SK-N-SH (cell line): ENCODE measurements around the gene PSMD2. TPM values are rescaled to one million over a fixed set of nuclear protein-coding genes. Genes with fewer than 3 reads are reported as not detected.

Experiments used
- CTCF ChIA-PET: fragments of 300-600, 350-600 bp; formaldehyde crosslinking; extraction: SDS; loops from one replicate; lab custom pipeline; 2021; lab: Yijun Ruan, JAX
- POLR2A ChIA-PET: fragments of 350-600 bp; sonication (Branson Sonifier 250); formaldehyde crosslinking; extraction: SDS; loops from one replicate; lab custom pipeline; 2020; ENCODE audit warnings: antibody characterized with exemption, inconsistent platforms; lab: Yijun Ruan, JAX
- DNase-seq: peaks from one replicate; pipeline ENCODE4 v3.0.0; 2012
- H2AFZ ChIP-seq: fragments of 200-600 bp; sonication (generic); 2 replicates; pipeline ENCODE4 v1.8.1; 2016; ENCODE audit warnings: antibody characterized with exemption, mild to moderate bottlenecking, low read depth
- H3F3A ChIP-seq: fragments of 200-600 bp; sonication (generic); replicated peaks from 2 replicates; pipeline ENCODE3; 2016; ENCODE audit warnings: antibody characterized with exemption, mild to moderate bottlenecking; ENCODE audit not compliant: insufficient read depth
- H3K27ac ChIP-seq, 2 experiments: fragments of 200-500 bp in 1 of 2; fragments of 200-600 bp in 1 of 2; sonication (Bioruptor generic) in 1 of 2; sonication (generic), shearing (Covaris generic) in 1 of 2; 2 replicates each; pipeline versions ENCODE4 v1.5.1 to v1.6.1; 2014 to 2016; ENCODE audit warnings: low read depth in 2 of 2, inconsistent platforms in 1 of 2, low read length in 1 of 2, mild to moderate bottlenecking in 1 of 2, mixed read lengths in 1 of 2
- H3K27me3 ChIP-seq: fragments of 200-600 bp; sonication (generic), shearing (Covaris generic); 2 replicates; pipeline ENCODE4 v1.6.1; 2016; ENCODE audit warnings: mixed run types; ENCODE audit not compliant: insufficient read depth
- H3K36me3 ChIP-seq, 2 experiments: fragments of 200-500 bp in 1 of 2; fragments of 200-600 bp in 1 of 2; sonication (Bioruptor generic) in 1 of 2; sonication (generic) in 1 of 2; replicated peaks in 1 of 2; 2 replicates each; pipeline versions ENCODE3 to v1.5.1; 2014 to 2016; ENCODE audit warnings: low read length in 1 of 2, mild to moderate bottlenecking in 1 of 2; ENCODE audit not compliant: insufficient read depth in 2 of 2, control insufficient read depth in 1 of 2
- H3K4me1 ChIP-seq, 2 experiments: fragments of 200-500 bp in 1 of 2; fragments of 200-600 bp in 1 of 2; sonication (Bioruptor generic) in 1 of 2; sonication (generic), shearing (Covaris generic) in 1 of 2; 2 replicates each; pipeline versions ENCODE4 v1.5.1 to v1.6.1; 2014 to 2016; ENCODE audit warnings: low read depth in 1 of 2, low read length in 1 of 2, mixed run types in 1 of 2; ENCODE audit not compliant: insufficient read depth in 2 of 2, control insufficient read depth in 1 of 2
- H3K4me2 ChIP-seq: fragments of 200-600 bp; sonication (generic), shearing (Covaris generic); 2 replicates; pipeline ENCODE4 v1.6.1; 2017; ENCODE audit warnings: mixed run types
- H3K4me3 ChIP-seq, 2 experiments: fragments of 200-500 bp in 1 of 2; fragments of 200-600 bp in 1 of 2; sonication (Bioruptor generic) in 1 of 2; sonication (generic), shearing (Covaris generic) in 1 of 2; 2 replicates each; pipeline versions ENCODE4 v1.5.1 to v1.8.1; 2014 to 2016; ENCODE audit warnings: low read depth in 2 of 2, inconsistent platforms in 1 of 2, low read length in 1 of 2, mild to moderate bottlenecking in 1 of 2, mixed read lengths in 1 of 2, moderate library complexity in 1 of 2
- H3K79me2 ChIP-seq: fragments of 200-600 bp; sonication (generic); 2 replicates; pipeline ENCODE4 v1.8.1; 2017; ENCODE audit warnings: mild to moderate bottlenecking; ENCODE audit not compliant: insufficient read depth
- H3K9ac ChIP-seq: fragments of 200-600 bp; sonication (generic); 2 replicates; pipeline ENCODE4 v1.6.1; 2017; ENCODE audit warnings: mixed run types
- H3K9me2 ChIP-seq: fragments of 200-600 bp; sonication (generic); 2 replicates; pipeline ENCODE4 v1.6.1; 2017; ENCODE audit warnings: mixed run types
- H3K9me3 ChIP-seq: fragments of 200-600 bp; sonication (generic); 2 replicates; pipeline ENCODE4 v1.6.1; 2017; ENCODE audit warnings: mixed run types, mild to moderate bottlenecking, moderate library complexity
- H4K20me1 ChIP-seq: fragments of 200-600 bp; sonication (generic); 2 replicates; pipeline ENCODE4 v1.6.1; 2017; ENCODE audit warnings: mild to moderate bottlenecking, mixed run types; ENCODE audit not compliant: insufficient read depth
- ELF1 ChIP-seq: IDR thresholded peaks from 2 replicates; pipeline ENCODE4 v1.4.0; 2012
- FOSL2 ChIP-seq: IDR thresholded peaks from 2 replicates; pipeline ENCODE4 v1.4.0; 2012; ENCODE audit warnings: low read depth, mild to moderate bottlenecking, moderate library complexity, borderline replicate concordance
- RXRA ChIP-seq: IDR thresholded peaks from 2 replicates; pipeline ENCODE4 v1.4.0; 2012; ENCODE audit warnings: low read depth, mild to moderate bottlenecking, borderline replicate concordance
- TAF1 ChIP-seq: IDR thresholded peaks from 2 replicates; pipeline ENCODE4 v1.6.1; 2012; ENCODE audit warnings: low read depth, mild to moderate bottlenecking, low read length, moderate library complexity, borderline replicate concordance
- WGBS: methylation state at CpG from one replicate; pipeline ENCODE4 v1.1.6; 2017; ENCODE audit warnings: low lambda C conversion rate; 5-methylcytosine and 5-hydroxymethylcytosine counted together
- polyA plus RNA-seq, 3 experiments: library from polyadenylated mRNA; depleted of rRNA; stranded (reverse); fragments of >200 nt; gene quantifications; 2 replicates each; pipeline ENCODE4 v1.2.3, GENCODE V29; 2012
- TF ChIP-seq, protein P1 (sequence below): IDR thresholded peaks from 2 replicates; pipeline ENCODE4 v1.4.0; 2012; ENCODE audit warnings: low read depth, borderline replicate concordance
- TF ChIP-seq, protein P2 (sequence below): IDR thresholded peaks from 2 replicates; pipeline ENCODE4; 2012
- TF ChIP-seq, protein P3 (sequence below): fragments of 200-600 bp; sonication (generic); IDR thresholded peaks from 2 replicates; pipeline ENCODE4 v1.6.1; 2017; ENCODE audit warnings: antibody characterized with exemption, mild to moderate bottlenecking, moderate library complexity
- TF ChIP-seq, protein P4 (sequence below): IDR thresholded peaks from 2 replicates; pipeline ENCODE4 v1.4.0; 2012; ENCODE audit warnings: low read depth, borderline replicate concordance

PSMD2 gene
- polyA plus RNA-seq, 1 of the 3 experiments (the other 2 are of a cell fraction): 328 TPM

DNA sequence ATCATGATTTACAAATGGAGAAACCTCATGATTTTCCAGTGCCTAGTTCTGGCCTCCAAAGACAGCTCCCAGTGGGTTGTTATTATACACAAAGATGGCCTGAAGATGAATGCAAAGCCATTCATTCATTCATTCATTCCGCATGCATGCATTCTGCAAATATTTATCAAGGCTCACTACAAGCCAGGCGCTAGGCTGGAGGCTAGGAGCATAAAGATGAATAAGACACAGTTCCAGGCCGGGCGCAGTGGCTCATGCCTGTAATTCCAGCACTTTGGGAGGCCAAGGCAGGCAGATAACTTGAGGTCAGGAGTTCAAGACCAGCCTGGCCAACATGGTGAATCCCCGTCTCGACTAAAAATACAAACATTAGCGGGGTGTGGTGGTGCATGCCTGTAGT is 2.4 kb upstream of the PSMD2 start:
- Histone ChIP-seq H3K4me1 (peaks cover 9 to 10% of the 10 kb centered on the region in 2 experiments; a peak in 3 of 4 replicates), H3K4me2 (no peak overlapping the region), H3K9me2 (no peaks in the 10 kb centered on the region), H3K27me3 (no peaks in the 10 kb centered on the region; the same call in 1 of the 2 replicates), H2AFZ (no peak overlapping the region), H3K4me3 (no peak overlapping the region), H3K9ac (no peak overlapping the region), H3K27ac (no peak overlapping the region), H3F3A (peaks cover 22% of the 10 kb centered on the region), H3K36me3 (peaks cover 13 to 14% of the 10 kb centered on the region in 2 experiments), H3K79me2 (peaks cover 26% of the 10 kb centered on the region), H3K9me3 (no peaks in the 10 kb centered on the region), H4K20me1 (peaks cover 13% of the 10 kb centered on the region)
- TF ChIP-seq, protein P1, sequence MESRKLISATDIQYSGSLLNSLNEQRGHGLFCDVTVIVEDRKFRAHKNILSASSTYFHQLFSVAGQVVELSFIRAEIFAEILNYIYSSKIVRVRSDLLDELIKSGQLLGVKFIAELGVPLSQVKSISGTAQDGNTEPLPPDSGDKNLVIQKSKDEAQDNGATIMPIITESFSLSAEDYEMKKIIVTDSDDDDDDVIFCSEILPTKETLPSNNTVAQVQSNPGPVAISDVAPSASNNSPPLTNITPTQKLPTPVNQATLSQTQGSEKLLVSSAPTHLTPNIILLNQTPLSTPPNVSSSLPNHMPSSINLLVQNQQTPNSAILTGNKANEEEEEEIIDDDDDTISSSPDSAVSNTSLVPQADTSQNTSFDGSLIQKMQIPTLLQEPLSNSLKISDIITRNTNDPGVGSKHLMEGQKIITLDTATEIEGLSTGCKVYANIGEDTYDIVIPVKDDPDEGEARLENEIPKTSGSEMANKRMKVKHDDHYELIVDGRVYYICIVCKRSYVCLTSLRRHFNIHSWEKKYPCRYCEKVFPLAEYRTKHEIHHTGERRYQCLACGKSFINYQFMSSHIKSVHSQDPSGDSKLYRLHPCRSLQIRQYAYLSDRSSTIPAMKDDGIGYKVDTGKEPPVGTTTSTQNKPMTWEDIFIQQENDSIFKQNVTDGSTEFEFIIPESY: no peak
- TF ChIP-seq, protein P2, sequence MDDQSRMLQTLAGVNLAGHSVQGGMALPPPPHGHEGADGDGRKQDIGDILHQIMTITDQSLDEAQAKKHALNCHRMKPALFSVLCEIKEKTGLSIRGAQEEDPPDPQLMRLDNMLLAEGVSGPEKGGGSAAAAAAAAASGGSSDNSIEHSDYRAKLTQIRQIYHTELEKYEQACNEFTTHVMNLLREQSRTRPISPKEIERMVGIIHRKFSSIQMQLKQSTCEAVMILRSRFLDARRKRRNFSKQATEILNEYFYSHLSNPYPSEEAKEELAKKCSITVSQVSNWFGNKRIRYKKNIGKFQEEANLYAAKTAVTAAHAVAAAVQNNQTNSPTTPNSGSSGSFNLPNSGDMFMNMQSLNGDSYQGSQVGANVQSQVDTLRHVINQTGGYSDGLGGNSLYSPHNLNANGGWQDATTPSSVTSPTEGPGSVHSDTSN: no peak
- TF ChIP-seq TAF1 (no peak), ELF1 (no peak)
- TF ChIP-seq, protein P3, sequence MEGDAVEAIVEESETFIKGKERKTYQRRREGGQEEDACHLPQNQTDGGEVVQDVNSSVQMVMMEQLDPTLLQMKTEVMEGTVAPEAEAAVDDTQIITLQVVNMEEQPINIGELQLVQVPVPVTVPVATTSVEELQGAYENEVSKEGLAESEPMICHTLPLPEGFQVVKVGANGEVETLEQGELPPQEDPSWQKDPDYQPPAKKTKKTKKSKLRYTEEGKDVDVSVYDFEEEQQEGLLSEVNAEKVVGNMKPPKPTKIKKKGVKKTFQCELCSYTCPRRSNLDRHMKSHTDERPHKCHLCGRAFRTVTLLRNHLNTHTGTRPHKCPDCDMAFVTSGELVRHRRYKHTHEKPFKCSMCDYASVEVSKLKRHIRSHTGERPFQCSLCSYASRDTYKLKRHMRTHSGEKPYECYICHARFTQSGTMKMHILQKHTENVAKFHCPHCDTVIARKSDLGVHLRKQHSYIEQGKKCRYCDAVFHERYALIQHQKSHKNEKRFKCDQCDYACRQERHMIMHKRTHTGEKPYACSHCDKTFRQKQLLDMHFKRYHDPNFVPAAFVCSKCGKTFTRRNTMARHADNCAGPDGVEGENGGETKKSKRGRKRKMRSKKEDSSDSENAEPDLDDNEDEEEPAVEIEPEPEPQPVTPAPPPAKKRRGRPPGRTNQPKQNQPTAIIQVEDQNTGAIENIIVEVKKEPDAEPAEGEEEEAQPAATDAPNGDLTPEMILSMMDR: no peak
- TF ChIP-seq, protein P4, sequence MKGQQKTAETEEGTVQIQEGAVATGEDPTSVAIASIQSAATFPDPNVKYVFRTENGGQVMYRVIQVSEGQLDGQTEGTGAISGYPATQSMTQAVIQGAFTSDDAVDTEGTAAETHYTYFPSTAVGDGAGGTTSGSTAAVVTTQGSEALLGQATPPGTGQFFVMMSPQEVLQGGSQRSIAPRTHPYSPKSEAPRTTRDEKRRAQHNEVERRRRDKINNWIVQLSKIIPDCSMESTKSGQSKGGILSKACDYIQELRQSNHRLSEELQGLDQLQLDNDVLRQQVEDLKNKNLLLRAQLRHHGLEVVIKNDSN: no peak
- DNase-seq: no peak
- ChIA-PET CTCF (interaction anchor here (1.4 kb wide), 1 partner anchor 11 kb away, joined by 5 read pairs; no protein-coding TSS in a partner anchor), POLR2A (no interaction called here)
- 92% methylated on average over 7 of the region's 7 CpGs for WGBS

DNA sequence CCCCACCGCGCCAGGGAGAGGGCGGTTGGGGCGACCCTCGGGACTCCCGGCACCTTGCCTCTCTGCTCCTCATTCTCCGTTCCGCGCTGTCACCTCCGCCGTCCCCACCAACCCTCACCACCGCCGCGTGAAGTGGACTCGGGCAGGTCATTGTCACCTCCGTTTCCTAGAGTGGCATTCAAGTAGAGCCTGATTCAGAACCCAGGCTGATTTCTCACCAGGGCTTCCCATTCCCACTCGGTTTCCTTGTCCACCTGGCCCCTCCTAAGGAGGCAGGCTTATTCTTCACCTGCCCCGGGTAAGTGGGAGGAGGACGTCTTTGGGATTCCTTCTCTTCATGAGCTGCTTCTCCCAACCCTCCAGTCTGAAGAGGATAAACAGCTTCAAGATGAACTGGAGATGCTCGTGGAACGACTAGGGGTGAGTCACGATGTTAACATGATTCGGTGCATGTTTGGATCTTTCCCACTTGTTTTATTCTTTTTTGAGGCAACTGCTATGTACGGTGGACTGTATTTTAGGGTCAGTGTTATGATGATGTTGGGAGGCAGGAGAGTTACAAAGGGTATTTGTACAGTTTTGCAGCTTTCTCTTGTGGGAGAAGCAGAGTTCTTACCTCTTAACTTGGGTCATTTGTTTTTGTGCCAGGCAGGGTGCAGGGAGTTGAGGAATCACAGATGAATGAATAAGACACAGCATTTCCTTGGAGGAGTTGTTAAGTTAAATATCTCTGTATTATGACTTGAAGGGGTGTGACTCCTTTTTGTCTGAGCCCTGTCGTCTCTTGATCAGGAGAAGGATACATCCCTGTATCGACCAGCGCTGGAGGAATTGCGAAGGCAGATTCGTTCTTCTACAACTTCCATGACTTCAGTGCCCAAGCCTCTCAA is 692 bp downstream of the PSMD2 start:
- 16% methylated on average over 23 of the region's 29 CpGs for WGBS
- Histone ChIP-seq H3K36me3 (peaks cover 43 to 46% of the 10 kb centered on the region in 2 experiments), H4K20me1 (peaks cover 23% of the 10 kb centered on the region), H3K4me3 (peak overlapping the region; percentile 94 to 96), H3F3A (peaks cover 22% of the 10 kb centered on the region), H3K4me2 (peak overlapping the region; percentile 87), H3K27me3 (no peaks in the 10 kb centered on the region), H3K4me1 (peaks cover 9 to 10% of the 10 kb centered on the region in 2 experiments; a peak in 3 of 4 replicates), H3K9me3 (no peaks in the 10 kb centered on the region), H3K9ac (peak overlapping the region; percentile 94), H3K79me2 (peaks cover 57% of the 10 kb centered on the region), H3K9me2 (no peaks in the 10 kb centered on the region), H2AFZ (no peak overlapping the region), H3K27ac (peak overlapping the region; percentile 78 to 87)
- DNase-seq: no peak
- POLR2A ChIA-PET: no interaction called here
- CTCF ChIA-PET: interaction anchor here (1.0 to 1.4 kb wide), 3 partner anchors 10 to 54 kb away, joined by 3 to 4 read pairs (median 3); partner anchors contain the start of gene EEF1AKMT4
- TF ChIP-seq FOSL2 (peak; percentile 1; the same call in 1 of the 2 replicates), RXRA (0 out of 2 replicates have a peak, but pooled peaks have one; percentile 14)
- TF ChIP-seq, protein P4: no peak
